GM21390 (cell line): ENCODE measurements around the gene SVIL.
"Not testable (repeated sequence)": the region's sequence is repeated elsewhere in the genome, so short reads cannot be mapped to it uniquely, and the experiment has no call there.

Source experiments
- ATAC-seq: cut with Tn5 transposase; IDR thresholded peaks from one replicate; pipeline ENCODE4 v1.9.1; 2021; ENCODE audit not compliant: unreplicated experiment

The SVIL gene

DNA sequence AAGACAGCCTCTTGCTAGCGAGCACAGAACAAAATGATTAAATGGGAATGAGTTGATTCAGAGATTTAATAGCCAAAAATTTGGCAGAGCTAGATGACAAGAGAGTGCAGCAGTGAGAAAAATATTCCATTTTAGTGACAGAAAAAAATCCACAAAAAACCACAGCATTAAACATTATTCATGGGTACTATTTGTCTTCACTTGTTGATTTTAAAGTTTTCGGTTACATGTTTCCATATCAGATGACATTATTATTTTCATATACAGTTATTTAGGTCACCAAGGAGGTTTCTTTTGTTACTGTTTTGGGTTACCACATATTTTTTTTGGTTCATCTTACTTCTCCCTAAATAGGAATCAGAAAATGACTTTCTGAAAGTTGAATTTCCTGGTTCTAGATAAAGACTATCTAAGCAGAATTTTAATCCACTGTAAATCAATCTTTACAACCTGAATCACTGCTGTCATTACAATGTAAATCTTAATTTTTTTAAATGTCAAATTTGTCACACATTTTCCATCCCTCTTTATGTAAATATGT is 87.9 kb downstream of the SVIL start:
- ATAC-seq, result no peak

DNA sequence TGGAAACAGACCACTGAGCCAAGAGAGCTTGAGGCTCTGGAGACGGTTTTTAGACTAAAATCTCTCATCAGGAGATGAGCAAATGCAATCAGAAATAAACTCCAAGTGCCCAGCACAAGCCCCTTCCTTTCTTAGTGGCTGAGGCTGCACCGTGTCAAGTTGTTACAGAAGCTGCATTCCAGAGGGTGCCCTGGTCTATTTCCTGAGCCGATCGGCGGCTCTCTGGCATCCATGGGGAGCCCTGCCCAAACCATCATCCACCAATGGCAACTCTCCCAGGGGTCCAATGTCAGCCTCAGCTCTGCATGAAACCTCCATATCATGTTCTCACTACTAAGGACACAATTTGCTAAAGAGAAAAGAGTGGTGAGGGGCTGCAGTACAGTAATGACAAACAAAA is 89.6 kb downstream of the SVIL start:
- no peak for ATAC-seq

DNA sequence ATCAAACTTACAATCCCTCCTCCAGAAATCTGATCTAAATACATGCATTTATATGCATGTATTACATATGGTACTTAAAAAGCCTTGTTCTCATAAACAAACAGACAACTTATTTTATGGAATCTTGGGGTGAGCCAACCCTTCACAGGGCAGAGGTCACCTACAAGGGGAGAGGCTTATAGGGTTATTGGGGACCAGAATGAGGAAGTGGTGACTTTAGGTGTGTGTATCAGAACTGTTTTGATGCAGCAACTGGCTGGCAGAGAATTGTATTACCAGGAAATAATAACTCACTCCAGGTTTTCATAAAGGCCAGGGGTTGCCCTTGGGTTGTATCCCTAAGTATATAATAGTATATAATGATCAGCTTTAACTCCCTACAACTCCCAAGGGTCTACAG is 91.1 kb downstream of the SVIL start:
- ATAC-seq, result no peak

- ATAC-seq, result no peak
These were observed 92.0 kb downstream of the SVIL start for GRCh38 chr10:29542723-29543122.

- ATAC-seq, result no peak
These were observed 93.2 kb downstream of the SVIL start for GRCh38 chr10:29541422-29542210.

GRCh38 chr10:29540016-29540415 is 94.8 kb downstream of the SVIL start:
- no peak for ATAC-seq

- ATAC-seq, result no peak
These were observed 95.4 kb downstream of the SVIL start for GRCh38 chr10:29539412-29539811.

DNA sequence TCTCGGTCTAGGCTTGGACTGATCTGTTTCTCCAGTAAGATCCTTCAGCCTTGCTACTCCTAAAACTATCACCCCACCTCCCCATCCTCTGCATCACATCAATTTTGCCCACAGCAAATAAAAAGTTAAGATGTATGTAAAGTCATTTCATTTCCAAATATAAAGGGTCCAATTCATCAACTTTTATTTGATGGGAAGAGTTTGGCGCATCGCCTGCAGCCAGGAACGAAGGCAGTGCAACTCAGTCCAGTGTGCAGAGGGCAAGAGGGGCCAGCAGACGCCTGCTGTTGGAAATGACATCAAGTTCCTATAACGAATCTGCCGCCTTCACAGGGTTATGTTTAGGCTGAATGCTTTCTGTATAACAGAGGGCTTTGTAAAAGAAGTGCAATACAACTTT is 97.0 kb downstream of the SVIL start:
- no peak for ATAC-seq

DNA sequence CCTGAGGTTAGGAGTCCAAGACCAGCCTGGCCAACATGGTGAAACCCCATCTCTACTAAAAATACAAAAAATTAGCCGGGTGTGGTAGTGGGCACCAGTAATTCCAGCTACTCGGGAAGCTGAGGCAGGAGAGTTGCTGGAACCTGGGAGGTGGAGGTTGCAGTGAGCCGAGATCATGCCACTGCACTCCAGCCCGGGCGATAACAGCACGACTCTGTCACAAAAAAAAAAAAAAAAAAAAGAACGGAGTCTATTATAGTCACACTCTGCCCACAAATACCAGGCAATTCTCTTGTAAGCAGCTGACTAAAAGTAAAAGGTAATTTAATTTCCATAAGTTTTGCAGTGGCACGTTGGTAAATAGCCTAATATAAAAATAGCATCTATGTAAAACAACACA is 98.1 kb downstream of the SVIL start:
- ATAC-seq, result not testable (repeated sequence)

DNA sequence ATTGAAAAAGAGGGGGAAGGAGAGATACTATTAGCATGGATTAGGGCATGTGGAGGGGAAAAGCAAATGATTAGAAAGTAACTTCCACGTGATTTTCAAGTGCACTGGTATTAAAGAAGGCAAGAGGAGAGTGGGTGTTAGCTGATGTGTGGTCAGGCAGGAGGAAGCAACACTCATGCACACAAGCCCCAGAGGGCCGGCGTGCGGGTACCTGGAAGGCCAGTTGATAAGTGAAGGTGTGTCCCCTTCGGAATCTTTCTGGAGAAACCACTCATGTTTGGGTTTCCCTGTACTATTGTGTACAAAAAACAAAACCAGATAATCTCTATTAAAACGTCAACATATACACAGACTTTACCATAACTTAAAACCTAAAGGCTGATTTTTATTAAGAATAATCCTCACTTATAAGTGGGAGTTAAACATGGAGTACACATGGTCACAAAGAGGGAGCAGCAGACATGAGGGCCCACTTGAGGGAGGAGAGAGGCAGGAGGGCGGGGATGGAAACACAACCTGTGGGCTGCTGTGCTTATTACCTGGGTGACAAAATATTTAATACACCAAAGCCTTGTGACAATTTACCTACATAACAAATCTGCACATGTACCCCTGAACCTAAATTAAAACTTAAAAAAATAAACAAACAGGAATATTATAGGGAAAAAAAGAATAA is 98.9 kb downstream of the SVIL start:
- no peak for ATAC-seq

GRCh38 chr10:29535012-29535777 is 99.6 kb downstream of the SVIL start:
- no peak for ATAC-seq

DNA sequence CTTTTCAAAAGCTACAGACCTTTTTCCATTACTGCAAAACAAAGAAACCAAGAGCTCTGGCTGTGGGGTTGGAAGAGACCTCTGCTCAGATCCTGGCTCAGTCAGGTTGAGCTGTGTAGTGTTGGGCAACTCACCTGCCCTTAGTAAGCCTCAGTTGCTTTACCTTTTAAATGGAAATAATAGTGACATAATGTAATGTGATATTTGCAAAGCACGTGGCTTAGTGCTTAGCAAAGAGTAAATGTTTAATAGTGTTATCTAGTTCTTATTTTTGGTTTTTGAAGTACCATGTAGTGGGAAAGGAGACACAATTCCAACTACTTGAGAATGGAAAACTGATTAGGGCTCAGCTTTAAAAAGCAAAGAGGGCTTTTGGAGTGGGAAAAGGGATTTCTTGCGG is 100.2 kb downstream of the SVIL start:
- no peak for ATAC-seq

GRCh38 chr10:29533696-29534285 is 101.0 kb downstream of the SVIL start:
- ATAC-seq, result no peak

DNA sequence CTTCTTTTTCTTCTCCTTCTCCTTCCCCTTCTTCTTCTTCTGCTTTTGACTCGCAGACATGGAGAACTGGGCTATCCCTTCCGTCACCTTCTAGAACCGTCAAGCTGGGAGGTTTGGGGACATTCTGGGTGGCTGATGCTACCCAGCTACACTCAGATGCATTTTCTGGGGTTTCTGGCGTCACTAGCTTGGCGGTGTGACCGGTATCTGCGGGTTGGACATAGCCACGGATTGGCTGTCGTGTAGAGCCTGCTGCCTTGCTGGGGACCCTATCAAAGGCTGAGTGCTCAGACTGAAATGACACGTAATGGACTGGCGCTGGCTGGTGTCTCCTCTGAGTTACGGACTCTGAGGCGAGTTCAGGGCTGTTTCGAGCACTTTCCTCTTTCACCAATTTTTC is 101.7 kb downstream of the SVIL start:
- no peak for ATAC-seq

DNA sequence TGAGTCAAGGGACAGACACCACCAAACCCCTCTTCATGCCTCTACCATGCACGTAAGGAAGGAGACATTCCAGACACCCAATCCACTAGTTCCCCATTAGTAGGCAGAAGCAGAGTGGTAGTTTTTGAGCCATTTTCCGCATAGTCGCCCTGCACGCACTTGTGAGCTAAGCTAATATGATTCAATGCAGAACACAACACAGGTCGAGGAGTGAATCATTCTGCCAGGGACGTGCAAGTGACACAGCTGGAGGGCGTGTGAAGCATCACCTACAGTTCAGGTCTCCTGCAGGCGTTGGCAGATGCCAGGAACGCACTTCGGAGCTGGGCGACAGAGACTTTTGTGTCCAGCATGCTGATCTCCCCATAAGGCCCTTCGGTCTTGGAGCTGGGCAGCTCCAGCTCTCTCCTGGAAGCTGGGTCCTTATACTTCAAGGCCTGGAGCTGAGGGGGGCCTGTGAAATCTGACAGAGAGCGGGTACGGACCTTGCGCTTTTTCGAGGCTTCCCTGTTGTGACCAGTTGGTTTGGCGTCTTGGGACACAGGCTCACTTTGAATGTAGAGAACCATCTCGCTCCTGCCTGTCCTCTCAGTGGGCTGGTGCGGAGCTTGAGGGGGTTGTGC is 102.4 kb downstream of the SVIL start:
- no peak for ATAC-seq

DNA sequence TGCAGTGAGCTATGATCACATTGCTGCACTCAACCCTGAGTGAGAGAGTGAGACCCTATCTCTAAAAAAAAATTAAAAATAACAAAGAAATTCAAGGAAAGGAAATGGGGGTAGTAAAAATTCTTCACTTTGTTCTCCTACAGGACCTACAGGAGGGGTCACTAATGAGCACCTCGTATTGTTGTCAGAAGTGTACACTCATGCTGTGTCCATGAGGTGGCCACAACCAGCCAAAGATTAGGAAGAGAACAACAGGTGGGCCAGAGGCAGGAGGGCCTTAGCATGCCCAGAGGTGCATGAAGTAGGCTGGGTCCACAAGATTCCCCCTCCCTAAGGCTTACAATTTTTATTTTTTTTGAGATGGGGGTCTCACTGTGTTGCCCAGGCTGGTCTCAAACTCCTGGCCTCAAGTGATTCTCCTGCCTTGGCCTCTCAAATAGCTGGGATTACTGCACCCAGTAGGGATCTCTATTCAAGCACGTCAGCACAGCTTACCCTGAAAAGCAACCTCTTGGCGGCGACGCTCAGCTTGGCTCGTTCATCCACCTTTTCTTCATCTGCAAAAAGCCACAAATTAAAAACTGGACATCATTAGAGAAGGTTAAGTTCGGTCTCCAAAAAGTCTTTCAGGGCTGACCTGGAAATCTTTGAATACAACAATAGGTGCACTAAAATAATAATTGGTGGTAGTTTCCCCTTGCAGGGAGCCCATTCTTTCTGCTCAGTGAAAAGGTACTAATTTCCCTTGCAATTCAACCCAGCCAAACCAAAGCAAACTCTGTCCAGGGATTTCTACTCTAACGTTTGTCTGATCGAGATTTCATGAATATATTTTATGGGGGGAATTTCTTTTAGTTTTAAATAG is 104.4 kb downstream of the SVIL start:
- ATAC-seq, result no peak

- no peak for ATAC-seq
These were observed 105.6 kb downstream of the SVIL start for GRCh38 chr10:29529146-29529545.

DNA sequence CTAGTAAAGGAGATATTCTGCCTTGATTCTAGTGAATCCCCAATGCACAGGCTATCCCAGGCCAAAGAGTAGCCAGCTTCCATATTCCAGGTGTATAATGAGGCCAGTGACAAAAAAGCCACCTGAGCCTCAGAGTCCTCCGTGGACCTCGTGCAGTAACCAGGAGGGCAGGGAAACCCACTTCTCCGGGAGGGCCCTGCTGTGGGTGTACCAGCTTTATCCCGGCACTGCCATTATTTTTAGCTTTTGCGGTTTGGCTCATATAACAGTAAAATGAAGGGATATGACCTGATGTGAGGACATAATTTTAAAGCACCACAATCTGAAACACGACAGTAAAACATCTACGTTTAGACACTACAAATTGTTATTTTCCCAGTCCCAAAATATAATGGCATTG is 109.0 kb downstream of the SVIL start:
- ATAC-seq, result no peak

- ATAC-seq, result no peak
These were observed 110.1 kb downstream of the SVIL start for GRCh38 chr10:29524720-29525119.

DNA sequence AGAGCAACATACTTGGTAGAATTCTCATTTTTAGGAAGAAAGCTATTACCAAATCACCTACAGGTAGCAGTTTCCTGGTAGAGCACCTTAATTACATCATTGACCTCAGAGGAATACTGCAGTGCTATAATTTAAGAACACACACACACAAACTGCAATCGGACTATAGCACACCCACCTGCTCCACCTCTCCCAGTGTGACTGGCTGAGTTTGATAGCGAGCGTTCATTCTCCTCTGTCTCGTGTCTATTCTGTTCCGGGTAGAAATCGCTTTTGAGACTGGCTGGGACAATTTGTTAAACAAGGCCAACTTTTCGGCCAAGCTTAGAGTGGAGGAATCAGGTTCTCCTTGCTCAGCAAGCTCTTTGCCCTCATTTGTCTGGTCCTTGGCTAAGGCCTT is 110.5 kb downstream of the SVIL start:
- ATAC-seq, result no peak
